PC-3 (cell line): ENCODE results near the gene RSAD1. TPM values are rescaled to one million over a fixed set of nuclear protein-coding genes. Genes with fewer than 3 reads are reported as not detected.

ENCODE experiments used
- ATAC-seq: fragments of 200-7000 bp; cut with Tn5 transposase; 2 replicates; pipeline ENCODE4 v1.9.1; 2020; ENCODE audit warnings: mild to moderate bottlenecking, moderate library complexity
- BruUV-seq: library from RNA; stranded (reverse); fragments of 400-500 nt; replicated peaks from 2 replicates; lab custom pipeline; 2021; lab: Mats Ljungman, UMichigan
- CTCF ChIA-PET: fragments of 300-600 bp; sonication (Branson Sonifier 250); formaldehyde crosslinking; loops from one replicate; lab custom pipeline; 2022; ENCODE audit warnings: antibody characterized with exemption; lab: Charles Lee
- POLR2A ChIA-PET: fragments of 300-600 bp; sonication (Branson Sonifier 250); formaldehyde crosslinking; loops from one replicate; lab custom pipeline; 2022; ENCODE audit warnings: antibody characterized with exemption; ENCODE audit not compliant: unreplicated experiment; lab: Charles Lee
- DNase-seq: peaks from one replicate; pipeline ENCODE4 v3.0.0-alpha.2; 2015
- H2AFZ ChIP-seq: fragments of 300-600 bp; sonication (generic); 2 replicates; pipeline ENCODE4 v1.6.0; 2016; ENCODE audit warnings: antibody characterized with exemption, low read length
- H3F3A ChIP-seq: fragments of 300-600 bp; sonication (generic); one replicate; pipeline ENCODE4 v1.6.0; 2017; ENCODE audit warnings: antibody characterized with exemption, low read length, control low read depth, mild to moderate bottlenecking; ENCODE audit not compliant: unreplicated experiment
- H3K27ac ChIP-seq: fragments of 300-600 bp; sonication (generic); 2 replicates; pipeline ENCODE4 v1.5.1; 2016; ENCODE audit warnings: mild to moderate bottlenecking, low read length
- H3K27me3 ChIP-seq: fragments of 300-600 bp; sonication (generic); 2 replicates; pipeline ENCODE4 v1.6.1; 2016; ENCODE audit warnings: low read length, mixed read lengths
- H3K36me3 ChIP-seq: fragments of 300-600 bp; sonication (generic); 2 replicates; pipeline ENCODE4 v1.6.1; 2016; ENCODE audit warnings: low read depth, mixed run types, low read length, mixed read lengths
- H3K4me1 ChIP-seq: fragments of 300-600 bp; sonication (generic); 2 replicates; pipeline ENCODE4 v1.5.1; 2016; ENCODE audit warnings: low read length; ENCODE audit not compliant: insufficient read depth
- H3K4me2 ChIP-seq: fragments of 300-600 bp; sonication (generic); 2 replicates; pipeline ENCODE4 v1.6.0; 2016; ENCODE audit warnings: low read length
- H3K4me3 ChIP-seq: fragments of 300-600 bp; sonication (generic); 2 replicates; pipeline ENCODE4 v1.5.1; 2016; ENCODE audit warnings: mild to moderate bottlenecking, low read length, mixed read lengths
- H3K79me2 ChIP-seq: fragments of 300-600 bp; sonication (generic); 2 replicates; pipeline ENCODE4 v1.6.1; 2017; ENCODE audit warnings: low read length, mixed read lengths
- H3K9ac ChIP-seq: fragments of 300-600 bp; sonication (generic); 2 replicates; pipeline ENCODE4 v1.6.0; 2016; ENCODE audit warnings: mild to moderate bottlenecking, low read length
- H3K9me2 ChIP-seq: fragments of 300-600 bp; sonication (generic); replicated peaks from 2 replicates; pipeline ENCODE4 v1.6.1; 2016; ENCODE audit warnings: mixed run types, low read length, mixed read lengths
- H3K9me3 ChIP-seq: fragments of 300-600 bp; sonication (generic); 2 replicates; pipeline ENCODE4 v1.6.1; 2016; ENCODE audit warnings: low read length, mixed read lengths
- H4K20me1 ChIP-seq: fragments of 300-600 bp; sonication (generic); 2 replicates; pipeline ENCODE4 v1.6.1; 2016; ENCODE audit warnings: low read length, mixed read lengths
- EZH2 ChIP-seq: fragments of 300-600 bp; sonication (generic); IDR thresholded peaks from one replicate; pipeline ENCODE4 v1.6.1; 2017; ENCODE audit warnings: antibody characterized with exemption, mild to moderate bottlenecking, low read length; ENCODE audit not compliant: unreplicated experiment
- EZH2phosphoT487 ChIP-seq: fragments of 300-600 bp; sonication (generic); IDR thresholded peaks from 2 replicates; pipeline ENCODE4 v1.6.1; 2018; ENCODE audit warnings: mild to moderate bottlenecking, antibody characterized with exemption, low read length, borderline replicate concordance
- intact Hi-C: fragments of 100-400 bp; cut with micrococcal nuclease; formaldehyde crosslinking; loops from 2 replicates; pipeline ENCODE4 v1.9.0; 2023
- total RNA-seq: library from RNA; depleted of rRNA; stranded (reverse); fragments of >200 nt; gene quantifications from 2 replicates; pipeline ENCODE4 v1.2.3, GENCODE V29; 2014
- TF ChIP-seq, protein P1 (sequence below): fragments of 300-600 bp; sonication (generic); conservative IDR thresholded peaks from 2 replicates; pipeline ENCODE4 v1.5.1; 2017; ENCODE audit warnings: antibody characterized with exemption, low read depth, mild to moderate bottlenecking, low read length

The RSAD1 gene
- total RNA-seq, 1 experiment from 2014 or later: 37.7 TPM

- H3K9ac ChIP-seq: no peak overlapping the region
- DNase-seq (no peak), ATAC-seq (no peak)
- H2AFZ ChIP-seq: no peak overlapping the region
- H3K27ac ChIP-seq: no peak overlapping the region
- no peaks in the 10 kb centered on the region for H3K79me2 ChIP-seq
- H3K4me2 ChIP-seq: no peak overlapping the region
- intact Hi-C loops: no loop called here
- no peaks in the 10 kb centered on the region for H4K20me1 ChIP-seq
- no peaks in the 10 kb centered on the region for H3K9me3 ChIP-seq
- H3K27me3 ChIP-seq: no peaks in the 10 kb centered on the region
- TF ChIP-seq, protein P1, sequence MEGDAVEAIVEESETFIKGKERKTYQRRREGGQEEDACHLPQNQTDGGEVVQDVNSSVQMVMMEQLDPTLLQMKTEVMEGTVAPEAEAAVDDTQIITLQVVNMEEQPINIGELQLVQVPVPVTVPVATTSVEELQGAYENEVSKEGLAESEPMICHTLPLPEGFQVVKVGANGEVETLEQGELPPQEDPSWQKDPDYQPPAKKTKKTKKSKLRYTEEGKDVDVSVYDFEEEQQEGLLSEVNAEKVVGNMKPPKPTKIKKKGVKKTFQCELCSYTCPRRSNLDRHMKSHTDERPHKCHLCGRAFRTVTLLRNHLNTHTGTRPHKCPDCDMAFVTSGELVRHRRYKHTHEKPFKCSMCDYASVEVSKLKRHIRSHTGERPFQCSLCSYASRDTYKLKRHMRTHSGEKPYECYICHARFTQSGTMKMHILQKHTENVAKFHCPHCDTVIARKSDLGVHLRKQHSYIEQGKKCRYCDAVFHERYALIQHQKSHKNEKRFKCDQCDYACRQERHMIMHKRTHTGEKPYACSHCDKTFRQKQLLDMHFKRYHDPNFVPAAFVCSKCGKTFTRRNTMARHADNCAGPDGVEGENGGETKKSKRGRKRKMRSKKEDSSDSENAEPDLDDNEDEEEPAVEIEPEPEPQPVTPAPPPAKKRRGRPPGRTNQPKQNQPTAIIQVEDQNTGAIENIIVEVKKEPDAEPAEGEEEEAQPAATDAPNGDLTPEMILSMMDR: no peak
- TF ChIP-seq EZH2: no peak
- TF ChIP-seq EZH2phosphoT487: no peak
- no peaks in the 10 kb centered on the region for H3F3A ChIP-seq
- no peaks in the 10 kb centered on the region for H3K9me2 ChIP-seq
- peaks cover 10% of the 10 kb centered on the region; the same call in 1 of the 2 replicates for H3K4me1 ChIP-seq
- no peaks in the 10 kb centered on the region for H3K36me3 ChIP-seq
- CTCF ChIA-PET: no interaction called here
- no peak overlapping the region for H3K4me3 ChIP-seq
- no TSS peak for BruUV-seq
- POLR2A ChIA-PET: no interaction called here
Measured at GRCh38 chr17:50467114-50467854, 11.4 kb upstream of the RSAD1 start.

DNA sequence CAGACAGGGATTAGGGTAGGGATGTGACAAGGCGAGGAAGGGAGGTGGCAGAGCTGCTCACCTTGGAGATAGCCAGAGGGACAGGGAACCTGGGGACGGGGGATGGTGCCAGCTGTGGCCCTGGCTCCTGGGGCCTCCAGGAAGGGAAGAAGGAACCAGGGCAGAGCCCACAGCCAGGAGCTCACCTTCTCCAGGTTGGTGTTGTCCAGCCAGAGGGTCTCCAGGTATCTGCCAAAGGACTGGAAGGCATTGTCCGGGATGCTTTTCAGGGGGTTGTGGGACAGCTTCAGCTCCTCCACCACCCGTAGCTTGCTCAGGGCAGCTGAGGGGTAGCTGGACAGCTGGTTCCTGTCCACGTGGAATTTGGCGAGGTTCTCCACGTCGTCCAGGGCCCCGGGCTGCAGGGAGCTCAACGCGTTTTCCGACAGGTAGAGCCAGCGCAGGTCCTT is 10.8 kb upstream of the RSAD1 start:
- BruUV-seq: no TSS peak
- no peak for ATAC-seq

More for the DNA sequence above, 10.8 kb upstream of the RSAD1 start:
- no peak for DNase-seq
- Histone ChIP-seq H3K27ac (no peak overlapping the region), H4K20me1 (no peaks in the 10 kb centered on the region), H3K4me3 (no peak overlapping the region), H3F3A (no peaks in the 10 kb centered on the region), H3K4me2 (no peak overlapping the region), H3K9ac (no peak overlapping the region), H3K9me2 (no peaks in the 10 kb centered on the region), H3K9me3 (no peaks in the 10 kb centered on the region), H2AFZ (no peak overlapping the region), H3K36me3 (no peaks in the 10 kb centered on the region), H3K79me2 (no peaks in the 10 kb centered on the region), H3K27me3 (no peaks in the 10 kb centered on the region), H3K4me1 (peaks cover 10% of the 10 kb centered on the region; the same call in 1 of the 2 replicates)
- ChIA-PET POLR2A (interaction anchor here (0.5 to 0.6 kb wide), 2 partner anchors 39 to 109 kb away, joined by 3 to 4 read pairs; no protein-coding TSS in a partner anchor), CTCF (no interaction called here)
- intact Hi-C loops: no loop called here
- TF ChIP-seq EZH2phosphoT487 (no peak), EZH2 (no peak)
- TF ChIP-seq, protein P1: no peak
